Cardiac fibroblast (primary cell): ENCODE data around the gene ABHD1.

ENCODE experiments used
- DNase-seq, 2 donors: peaks; one replicate each; pipeline versions ENCODE4 v3.0.0 to v3.0.0-alpha.2; 2010; ENCODE audit warnings: low read depth in 2 of 2
- H3K4me3 ChIP-seq, 2 donors: replicated peaks in 1 of 2; 1 replicate in 1 of 2; 2 replicates in 1 of 2; pipeline ENCODE4 v1.5.1; 2011; ENCODE audit warnings: low read depth in 2 of 2, low read length in 2 of 2, mild to moderate bottlenecking in 2 of 2, moderate library complexity in 1 of 2
- CTCF ChIP-seq: IDR thresholded peaks from one replicate; pipeline ENCODE4 v1.5.1; 2011; ENCODE audit warnings: low read depth, mild to moderate bottlenecking, low read length, inconsistent platforms

The ABHD1 gene

GRCh38 chr2:27134781-27135477, 11.3 kb downstream of the ABHD1 start:
- no peak for TF ChIP-seq CTCF
- peak overlapping the region in 1 of 2 donors; percentile 21 for H3K4me3 ChIP-seq

GRCh38 chr2:27135478-27135955, 11.9 kb downstream of the ABHD1 start:
- no peak for DNase-seq
- no peak for TF ChIP-seq CTCF
- H3K4me3 ChIP-seq: no peak overlapping the region

More at GRCh38 chr2:27134781-27135477, 11.3 kb downstream of the ABHD1 start:
- DNase-seq: no peak

GRCh38 chr2:27136751-27137150, 13.1 kb downstream of the ABHD1 start:
- TF ChIP-seq CTCF: no peak
- no peak overlapping the region for H3K4me3 ChIP-seq
- DNase-seq: no peak

GRCh38 chr2:27137322-27137935, 13.8 kb downstream of the ABHD1 start:
- DNase-seq: no peak
- TF ChIP-seq CTCF: no peak
- no peak overlapping the region for H3K4me3 ChIP-seq

- no peak overlapping the region for H3K4me3 ChIP-seq
- TF ChIP-seq CTCF: no peak
- no peak for DNase-seq
These were observed 14.5 kb downstream of the ABHD1 start for GRCh38 chr2:27138111-27138510.

- H3K4me3 ChIP-seq: no peak within 1 kb of the TSS
- DNase-seq: no peak
- no peak for TF ChIP-seq CTCF
These were observed 15.7 kb downstream of the ABHD1 start, which contains the start of gene PRR30 for GRCh38 chr2:27139310-27139709. TSS of gene PRR30 (minus strand) at chr2:27139410. CDS start at chr2:27138329, 1,081 bp downstream.

GRCh38 chr2:27143285-27143684, 19.7 kb downstream of the ABHD1 start:
- no peak for TF ChIP-seq CTCF
- H3K4me3 ChIP-seq: no peak overlapping the region
- DNase-seq: no peak
